HCT116 (cell line): ENCODE measurements around the gene MSLN.
A peak's percentile ranks its signal among the peaks of the same experiment; 100 is the strongest.
"Not testable (repeated sequence)": the region's sequence is repeated elsewhere in the genome, so short reads cannot be mapped to it uniquely, and the experiment has no call there.

ENCODE experiments used
- ELF1 ChIP-seq: IDR thresholded peaks from 2 replicates; pipeline ENCODE4 v1.6.1; 2012; ENCODE audit warnings: low read depth, borderline replicate concordance
- JUND ChIP-seq: IDR thresholded peaks from 2 replicates; pipeline ENCODE4 v1.6.1; 2012
- POLR2A ChIP-seq: IDR thresholded peaks from 2 replicates; pipeline ENCODE4 v1.7.0; 2011; ENCODE audit warnings: borderline replicate concordance; ENCODE audit not compliant: insufficient read depth, insufficient read length; ENCODE audit errors: extremely low read depth
- TCF7L2 ChIP-seq: IDR thresholded peaks from 2 replicates; pipeline ENCODE4 v1.7.0; 2011; ENCODE audit warnings: borderline replicate concordance, inconsistent platforms; ENCODE audit not compliant: insufficient read depth, insufficient read length; ENCODE audit errors: extremely low read depth
- ZFX ChIP-seq: fragments of 450-650 bp; IDR thresholded peaks from 2 replicates; pipeline ENCODE4 v1.6.1; 2017
- TF ChIP-seq, protein P1 (sequence below), 3 experiments: fragments of 200-600 bp in 1 of 3; sonication (generic) in 1 of 3; IDR thresholded peaks in 2 of 3; conservative IDR thresholded peaks in 1 of 3; 2 replicates each; pipeline ENCODE4 v1.5.1; 2012 to 2017; ENCODE audit warnings: low read depth in 2 of 3, low read length in 2 of 3, antibody characterized with exemption in 1 of 3, borderline replicate concordance in 1 of 3, control low read depth in 1 of 3, mild to moderate bottlenecking in 1 of 3, mixed read lengths in 1 of 3, mixed run types in 1 of 3, moderate library complexity in 1 of 3; ENCODE audit not compliant: insufficient read depth in 1 of 3

GRCh38 chr16:712740-713250, 47.7 kb upstream of the MSLN start:
- TF ChIP-seq ZFX, POLR2A, ELF1, JUND, TCF7L2: not testable (repeated sequence)
- TF ChIP-seq, protein P1, sequence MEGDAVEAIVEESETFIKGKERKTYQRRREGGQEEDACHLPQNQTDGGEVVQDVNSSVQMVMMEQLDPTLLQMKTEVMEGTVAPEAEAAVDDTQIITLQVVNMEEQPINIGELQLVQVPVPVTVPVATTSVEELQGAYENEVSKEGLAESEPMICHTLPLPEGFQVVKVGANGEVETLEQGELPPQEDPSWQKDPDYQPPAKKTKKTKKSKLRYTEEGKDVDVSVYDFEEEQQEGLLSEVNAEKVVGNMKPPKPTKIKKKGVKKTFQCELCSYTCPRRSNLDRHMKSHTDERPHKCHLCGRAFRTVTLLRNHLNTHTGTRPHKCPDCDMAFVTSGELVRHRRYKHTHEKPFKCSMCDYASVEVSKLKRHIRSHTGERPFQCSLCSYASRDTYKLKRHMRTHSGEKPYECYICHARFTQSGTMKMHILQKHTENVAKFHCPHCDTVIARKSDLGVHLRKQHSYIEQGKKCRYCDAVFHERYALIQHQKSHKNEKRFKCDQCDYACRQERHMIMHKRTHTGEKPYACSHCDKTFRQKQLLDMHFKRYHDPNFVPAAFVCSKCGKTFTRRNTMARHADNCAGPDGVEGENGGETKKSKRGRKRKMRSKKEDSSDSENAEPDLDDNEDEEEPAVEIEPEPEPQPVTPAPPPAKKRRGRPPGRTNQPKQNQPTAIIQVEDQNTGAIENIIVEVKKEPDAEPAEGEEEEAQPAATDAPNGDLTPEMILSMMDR (IDR thresholded peaks at IDR 0.05 in 2 of 3, conservative IDR thresholded peaks at IDR 0.05 in 1 of 3; ENCODE audit: borderline replicate concordance in 1 of 3, insufficient read depth in 1 of 3, low read depth in 2 of 3, low read length in 2 of 3), result peak in 2 of 3 experiments; percentile 60; a peak in 4 of 6 replicates
